HepG2 (cell line): ENCODE measurements around the gene TCF12. TPM values are rescaled to one million over a fixed set of nuclear protein-coding genes. Genes with fewer than 3 reads are reported as not detected.

Source experiments
- ATAC-seq: fragments of 200-7000 bp; cut with Tn5 transposase; 3 replicates; pipeline ENCODE4 v1.9.1; 2020; ENCODE audit warnings: mild to moderate bottlenecking, moderate library complexity
- BruUV-seq: library from RNA; stranded (reverse); fragments of 400-500 nt; replicated peaks from 2 replicates; lab custom pipeline; 2021; lab: Mats Ljungman, UMichigan
- CTCF ChIA-PET: fragments of 300-600 bp; formaldehyde crosslinking; extraction: SDS; loops from one replicate; lab custom pipeline; 2021; ENCODE audit warnings: low total read pairs, inconsistent platforms, low intra/inter-chr PET ratio; lab: Yijun Ruan, JAX
- POLR2A ChIA-PET: fragments of 350-600 bp; sonication (Branson Sonifier 250); formaldehyde crosslinking; loops from one replicate; lab custom pipeline; 2020; ENCODE audit warnings: antibody characterized with exemption, inconsistent platforms; lab: Yijun Ruan, JAX
- DNase-seq: peaks from one replicate; pipeline ENCODE4 v3.0.0-alpha.2; 2015; ENCODE audit warnings: low spot score
- FAIRE-seq: peaks from 3 replicates; lab custom pipeline; 2011; peaks lifted over from hg19 to GRCh38; lab: Jason Lieb, UNC
- H2AFZ ChIP-seq: one replicate; pipeline ENCODE4 v1.6.1; 2011; ENCODE audit warnings: low read length, inconsistent platforms
- H3K27ac ChIP-seq: fragments of 300-600 bp; 3 replicates; pipeline ENCODE4 v1.8.0; 2011; ENCODE audit warnings: mixed run types, mild to moderate bottlenecking, mixed read lengths, low read length, inconsistent platforms; ENCODE audit not compliant: insufficient read depth; ENCODE audit errors: extremely low read length
- H3K27me3 ChIP-seq, 2 experiments: fragments of 200-600 bp in 1 of 2; 2 replicates in 1 of 2; 3 replicates in 1 of 2; pipeline versions ENCODE4 v1.6.0 to v1.8.0; 2011; ENCODE audit warnings: low read length in 2 of 2, mild to moderate bottlenecking in 2 of 2, moderate library complexity in 2 of 2, inconsistent platforms in 1 of 2; ENCODE audit not compliant: insufficient read depth in 2 of 2, control insufficient read depth in 1 of 2
- H3K36me3 ChIP-seq, 2 experiments: fragments of 200-600 bp in 1 of 2; replicated peaks in 1 of 2; 2 replicates in 1 of 2; 3 replicates in 1 of 2; pipeline versions ENCODE4 v1.5.1 to v1.8.0; 2011; ENCODE audit warnings: low read length in 2 of 2, inconsistent platforms in 1 of 2; ENCODE audit not compliant: insufficient read depth in 2 of 2, control insufficient read depth in 1 of 2
- H3K4me1 ChIP-seq: 2 replicates; pipeline ENCODE4 v1.5.1; 2012; ENCODE audit warnings: low read length, inconsistent platforms; ENCODE audit not compliant: insufficient read depth
- H3K4me2 ChIP-seq: 2 replicates; pipeline ENCODE4 v1.6.0; 2011; ENCODE audit warnings: low read depth, low read length, inconsistent platforms
- H3K4me3 ChIP-seq, 3 experiments: fragments of 200-600 bp in 1 of 3; sonication (generic), shearing (Covaris generic) in 1 of 3; replicated peaks in 1 of 3; 2 replicates each; pipeline ENCODE4 v1.5.1; 2011 to 2016; ENCODE audit warnings: low read length in 3 of 3, inconsistent platforms in 2 of 3, low read depth in 2 of 3, mild to moderate bottlenecking in 2 of 3, control low read depth in 1 of 3, mixed read lengths in 1 of 3; ENCODE audit not compliant: insufficient read depth in 1 of 3
- H3K79me2 ChIP-seq: one replicate; pipeline ENCODE4 v1.6.1; 2011; ENCODE audit warnings: low read length, inconsistent platforms; ENCODE audit not compliant: insufficient read depth
- H3K9ac ChIP-seq: 2 replicates; pipeline ENCODE4 v1.6.0; 2011; ENCODE audit warnings: mild to moderate bottlenecking, low read depth, low read length, inconsistent platforms; ENCODE audit not compliant: insufficient read depth
- H3K9me3 ChIP-seq: 2 replicates; pipeline ENCODE4 v1.5.1; 2012; ENCODE audit warnings: mild to moderate bottlenecking, low read length
- H4K20me1 ChIP-seq: 2 replicates; pipeline ENCODE4 v1.6.0; 2011; ENCODE audit warnings: inconsistent platforms, mild to moderate bottlenecking, low read length, moderate library complexity; ENCODE audit not compliant: insufficient read depth
- KAT7 ChIP-seq: IDR thresholded peaks from 2 replicates; pipeline ENCODE4 v1.6.1; 2018; ENCODE audit warnings: borderline replicate concordance, missing compliant biosample characterization
- KAT8 ChIP-seq: IDR thresholded peaks from 2 replicates; pipeline ENCODE4 v1.6.1; 2016; ENCODE audit warnings: missing genetic modification reagents, missing compliant biosample characterization
- MXD1 ChIP-seq: sonication (generic); formaldehyde crosslinking; IDR thresholded peaks from 2 replicates; pipeline ENCODE4 v1.4.0; 2020; ENCODE audit warnings: mild to moderate bottlenecking, missing genetic modification reagents
- NFKBIZ ChIP-seq: IDR thresholded peaks from 2 replicates; pipeline ENCODE4 v1.6.1; 2018; ENCODE audit warnings: missing genetic modification reagents, missing compliant biosample characterization
- ZNF775 ChIP-seq: sonication (generic); formaldehyde crosslinking; IDR thresholded peaks from 2 replicates; pipeline ENCODE4 v1.4.0; 2020; ENCODE audit warnings: missing genetic modification reagents, mild to moderate bottlenecking, moderate library complexity, borderline replicate concordance
- WGBS: methylation state at CpG from one replicate; pipeline ENCODE4 v1.1.6; 2017; ENCODE audit warnings: low lambda C conversion rate; 5-methylcytosine and 5-hydroxymethylcytosine counted together
- in situ Hi-C: cut with HindIII; loops from 2 replicates; pipeline ENCODE4 v1.10.0; 2017; ENCODE audit warnings: low pct_unique_long_range_greater_than_20kb; ENCODE audit not compliant: extremely low pct_ligation_motif_present
- intact Hi-C: fragments of 100-400 bp; cut with micrococcal nuclease; formaldehyde crosslinking; loops from one replicate; pipeline ENCODE4 v1.10.0; 2022; ENCODE audit not compliant: unreplicated experiment
- polyA plus RNA-seq, 8 experiments: library from polyadenylated mRNA; depleted of rRNA in 3 of 8; stranded (reverse) in 7 of 8; unstranded in 1 of 8; fragments of >200 nt; fragmentation: Illumina TruSeq in 4 of 8; extraction: Trizol in 4 of 8; gene quantifications; 2 replicates each; pipeline versions ENCODE4 v1.2.1 to v1.2.3, GENCODE V29; 2011 to 2016; ENCODE audit warnings: low read depth in 4 of 8, missing spikeins in 1 of 8, mixed read lengths in 1 of 8; ENCODE audit not compliant: insufficient read depth in 1 of 8
- total RNA-seq, 5 experiments: library from RNA; depleted of rRNA; stranded (reverse); fragments of >200 nt; fragmentation: Illumina TruSeq; extraction: Trizol; gene quantifications; 2 replicates each; pipeline ENCODE4 v1.2.3, GENCODE V29; 2016; ENCODE audit warnings: low read depth in 1 of 5
- TF ChIP-seq, protein P1 (sequence below): sonication (generic); formaldehyde crosslinking; IDR thresholded peaks from 2 replicates; pipeline ENCODE4 v1.5.0; 2020; ENCODE audit warnings: missing genetic modification reagents

Gene TCF12
- total and polyA plus RNA-seq, 2 of the 13 experiments (the other 11 are each of a cell fraction or from before 2014, with no cell fraction given) = 48.6 to 51.1 TPM

- Histone ChIP-seq H3K9ac (no peak overlapping the region), H4K20me1 (peaks cover 7% of the 10 kb centered on the region; the same call in 1 of the 2 replicates), H3K27me3 (no peaks in the 10 kb centered on the region), H3K9me3 (no peaks in the 10 kb centered on the region), H3K79me2 (peaks cover 97% of the 10 kb centered on the region), H3K4me3 (no peak overlapping the region), H3K4me1 (peaks cover 53% of the 10 kb centered on the region), H3K4me2 (no peak overlapping the region)
- FAIRE-seq = no peak
- no peak for DNase-seq
- POLR2A ChIA-PET = no interaction called here
- BruUV-seq = no TSS peak
- in situ Hi-C loops = no loop called here
- TF ChIP-seq, protein P1, sequence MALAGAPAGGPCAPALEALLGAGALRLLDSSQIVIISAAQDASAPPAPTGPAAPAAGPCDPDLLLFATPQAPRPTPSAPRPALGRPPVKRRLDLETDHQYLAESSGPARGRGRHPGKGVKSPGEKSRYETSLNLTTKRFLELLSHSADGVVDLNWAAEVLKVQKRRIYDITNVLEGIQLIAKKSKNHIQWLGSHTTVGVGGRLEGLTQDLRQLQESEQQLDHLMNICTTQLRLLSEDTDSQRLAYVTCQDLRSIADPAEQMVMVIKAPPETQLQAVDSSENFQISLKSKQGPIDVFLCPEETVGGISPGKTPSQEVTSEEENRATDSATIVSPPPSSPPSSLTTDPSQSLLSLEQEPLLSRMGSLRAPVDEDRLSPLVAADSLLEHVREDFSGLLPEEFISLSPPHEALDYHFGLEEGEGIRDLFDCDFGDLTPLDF (CRISPR knock-in tag) = no peak
- TF ChIP-seq NFKBIZ (CRISPR knock-in tag) = no peak
- TF ChIP-seq KAT7 = no peak
- TF ChIP-seq ZNF775 (CRISPR knock-in tag) = no peak
- no peak for TF ChIP-seq KAT8
- no peak for TF ChIP-seq MXD1 (CRISPR knock-in tag)
- TF ChIP-seq, all 625 proteins: peak for 0
- intact Hi-C loops = no loop called here
- Histone ChIP-seq H3K36me3 (peaks cover 1 to 20% of the 10 kb centered on the region in 2 experiments; a peak in 4 of 5 replicates), H3K27ac (no peak overlapping the region), H2AFZ (no peak overlapping the region)
- ATAC-seq = no peak
- WGBS = 96% methylated on average over 2 of the region's 2 CpGs
- CTCF ChIA-PET = no interaction called here
Measured at GRCh38 chr15:56930669-56931313, 12.3 kb downstream of the TCF12 start.
